Measurements from ENCODE around the gene ARHGAP31. TPM values are rescaled to one million over a fixed set of nuclear protein-coding genes. Genes with fewer than 3 reads are reported as not detected.

The ARHGAP31 gene
- 2.7 and 3.3 TPM in 2 replicates for total RNA-seq

GRCh38 chr3:119293871-119294695 lies at the start of gene ARHGAP31:
Gene ARHGAP31 (plus strand): TSS chr3:119294383. CDS start chr3:119294905, 522 bp downstream.

GRCh38 chr3:119463171-119464169 lies 169.3 kb downstream of the ARHGAP31 start, which contains the start of gene TMEM39A:
Gene TMEM39A (minus strand): TSS chr3:119463615. CDS start chr3:119462074, 1,541 bp downstream.

Other genes with a start within 250 kb of the ARHGAP31 start
- gene TEX55, start 148.2 kb upstream of the ARHGAP31 start, total RNA-seq: not detected in 2 replicates
- gene UPK1B, start 120.8 kb upstream of the ARHGAP31 start, total RNA-seq: under 0.01 TPM in 1 of 2 replicates, not detected in the other
- 23.0 and 24.1 TPM in 2 replicates for gene B4GALT4, start 53.5 kb upstream of the ARHGAP31 start, total RNA-seq
- gene TMEM39A, start 169.2 kb downstream of the ARHGAP31 start, total RNA-seq: 35.1 and 45.6 TPM in 2 replicates
- 10.7 and 17.9 TPM in 2 replicates for gene POGLUT1, start 174.6 kb downstream of the ARHGAP31 start, total RNA-seq
- 39.8 and 46.7 TPM in 2 replicates for gene TIMMDC1, start 204.2 kb downstream of the ARHGAP31 start, total RNA-seq

Data from bronchial smooth muscle cell (primary cell).